Psoas muscle (tissue), 8 donors: Measurements from ENCODE around the gene LINGO3. TPM values are rescaled to one million over a fixed set of nuclear protein-coding genes. Genes with fewer than 3 reads are reported as not detected.

Source experiments
- ATAC-seq, 4 donors: fragments of 200-7000 bp; cut with Tn5 transposase; one replicate each; pipeline ENCODE4 v1.9.1; 2020; ENCODE audit warnings: moderate library complexity in 3 of 4, mild to moderate bottlenecking in 2 of 4
- DNase-seq, 2 donors: peaks; one replicate each; pipeline ENCODE4 v3.0.0-alpha.2; 2020
- H3K27ac ChIP-seq: fragments of 200-600 bp; one replicate; pipeline ENCODE4 v1.8.0; 2022
- H3K27me3 ChIP-seq, 3 donors: fragments of 200-600 bp in 1 of 3; one replicate each; pipeline versions ENCODE4 v1.6.1 to v1.8.0; 2013 to 2022; ENCODE audit warnings: low read length in 2 of 3, mild to moderate bottlenecking in 2 of 3, moderate library complexity in 1 of 3; ENCODE audit not compliant: insufficient read depth in 3 of 3
- H3K36me3 ChIP-seq, 2 donors: fragments of 200-600 bp in 1 of 2; one replicate each; pipeline versions ENCODE4 v1.6.1 to v1.8.0; 2013 to 2022; ENCODE audit warnings: low read depth in 1 of 2, mild to moderate bottlenecking in 1 of 2, moderate library complexity in 1 of 2; ENCODE audit not compliant: insufficient read depth in 1 of 2
- H3K4me1 ChIP-seq: fragments of 200-600 bp; one replicate; pipeline ENCODE4 v1.8.0; 2022
- H3K4me3 ChIP-seq: fragments of 200-600 bp; one replicate; pipeline ENCODE4 v1.8.0; 2022; ENCODE audit warnings: mild to moderate bottlenecking
- H3K9me3 ChIP-seq: fragments of 200-600 bp; one replicate; pipeline ENCODE4 v1.8.0; 2022
- WGBS, 3 donors: extraction: QIAGEN DNeasy Blood & Tissue Kit; methylation state at CpG; one replicate each; pipeline versions ENCODE4 v1.1.6 to v1.1.7; 2013; 5-methylcytosine and 5-hydroxymethylcytosine counted together
- intact Hi-C, 2 donors: fragments of 100-400 bp; cut with DNase I; formaldehyde crosslinking; loops; one replicate each; pipeline versions ENCODE4 v1.11.0 to v1.14.2; 2022
- polyA plus RNA-seq, 3 donors: library from polyadenylated mRNA; stranded (reverse); fragments of 200-250 nt; gene quantifications; one replicate each; pipeline ENCODE4 v1.2.3, GENCODE V29; 2013
- total RNA-seq, 4 donors: library from RNA; stranded (reverse); fragmentation: NEBNext Ultra II Directional in 2 of 4; extraction: Animal tissue kit (Norgen Biotek cat#: 25700) in 2 of 4; gene quantifications; one replicate each; pipeline versions ENCODE4 v1.2.1 to v1.2.4, GENCODE V29; 2021 to 2023
- TF ChIP-seq, protein P1 (sequence below): fragments of 200-600 bp; IDR thresholded peaks from one replicate; pipeline ENCODE4 v1.8.0; 2022; ENCODE audit warnings: antibody characterized with exemption
- donor health status: healthy with polysubstance abuse.
- donor health status: DM: no; HTN: no; CAD: no; lungs with moderate emphysema.
- donor health status: Bipolar disorder and iron deficiency.
- donor health status: healthy.
- donor health status: DM: yes; HTN: yes; CAD: no.
- donor health status: DM: no; HTN: no; CAD: no.
- donor health status: DM: no; HTN: no; CAD: no.
- donor health status: DM: yes; HTN: yes; CAD: no.

The LINGO3 gene
- total and polyA plus RNA-seq, 7 donors = 0.04 TPM; not detected in 6

DNA sequence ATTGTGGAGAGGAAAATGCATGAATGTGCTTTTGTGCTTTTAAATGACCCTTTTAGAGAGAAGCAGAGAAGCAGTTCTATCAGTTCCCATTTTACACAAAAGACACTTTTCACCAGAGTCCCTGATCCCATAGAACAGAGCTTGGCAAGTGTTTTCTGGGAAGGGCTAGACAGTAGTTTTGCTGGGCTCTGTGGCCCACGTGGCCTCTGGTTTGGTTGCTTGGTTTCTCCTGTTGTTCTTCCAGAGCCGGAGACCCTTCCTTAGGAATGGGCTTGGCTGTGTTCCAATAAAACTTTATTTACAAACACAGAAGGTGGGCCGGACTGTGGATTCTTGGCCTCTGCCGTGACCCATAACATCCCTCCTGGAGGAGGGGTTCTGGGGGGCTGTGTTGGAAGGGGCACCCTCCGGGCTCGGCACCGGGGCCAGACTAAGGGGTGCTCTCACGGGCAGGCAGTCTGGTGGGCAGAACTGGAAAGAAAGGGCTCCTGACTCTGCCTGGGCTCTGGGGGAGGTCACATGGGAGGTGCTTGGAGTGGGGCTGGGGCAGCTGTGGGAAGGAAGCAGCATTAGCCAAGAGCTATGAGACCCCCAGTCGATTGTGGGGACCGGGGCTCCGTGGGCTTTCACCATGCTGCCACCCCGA lies 23.8 kb upstream of the LINGO3 start:
- H3K27ac ChIP-seq = peak overlapping the region; percentile 84

GRCh38 chr19:2330632-2331284 lies 22.8 kb upstream of the LINGO3 start:
- DNase-seq (peak; percentile 56 to 88), ATAC-seq (peak; percentile 83 to 86 (median 84))
- intact Hi-C loops = loop anchor here in 1 of 2 donors (5.0 kb wide), 1 partner anchor 57 kb away; no protein-coding TSS in a partner anchor
- H3K4me3 ChIP-seq = peak overlapping the region; percentile 93
- peaks cover 53% of the 10 kb centered on the region for H3K4me1 ChIP-seq
- TF ChIP-seq, protein P1, sequence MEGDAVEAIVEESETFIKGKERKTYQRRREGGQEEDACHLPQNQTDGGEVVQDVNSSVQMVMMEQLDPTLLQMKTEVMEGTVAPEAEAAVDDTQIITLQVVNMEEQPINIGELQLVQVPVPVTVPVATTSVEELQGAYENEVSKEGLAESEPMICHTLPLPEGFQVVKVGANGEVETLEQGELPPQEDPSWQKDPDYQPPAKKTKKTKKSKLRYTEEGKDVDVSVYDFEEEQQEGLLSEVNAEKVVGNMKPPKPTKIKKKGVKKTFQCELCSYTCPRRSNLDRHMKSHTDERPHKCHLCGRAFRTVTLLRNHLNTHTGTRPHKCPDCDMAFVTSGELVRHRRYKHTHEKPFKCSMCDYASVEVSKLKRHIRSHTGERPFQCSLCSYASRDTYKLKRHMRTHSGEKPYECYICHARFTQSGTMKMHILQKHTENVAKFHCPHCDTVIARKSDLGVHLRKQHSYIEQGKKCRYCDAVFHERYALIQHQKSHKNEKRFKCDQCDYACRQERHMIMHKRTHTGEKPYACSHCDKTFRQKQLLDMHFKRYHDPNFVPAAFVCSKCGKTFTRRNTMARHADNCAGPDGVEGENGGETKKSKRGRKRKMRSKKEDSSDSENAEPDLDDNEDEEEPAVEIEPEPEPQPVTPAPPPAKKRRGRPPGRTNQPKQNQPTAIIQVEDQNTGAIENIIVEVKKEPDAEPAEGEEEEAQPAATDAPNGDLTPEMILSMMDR = no peak
- H3K27me3 ChIP-seq = no peaks in the 10 kb centered on the region
- no peaks in the 10 kb centered on the region for H3K9me3 ChIP-seq
- H3K36me3 ChIP-seq = peaks cover 0 to 6% of the 10 kb centered on the region in 2 donors
- WGBS, 3 donors = 30 to 52% (median 34%) methylated on average over 20 of the region's 20 CpGs
- peak overlapping the region; percentile 84 for H3K27ac ChIP-seq

More for the DNA sequence above, 23.8 kb upstream of the LINGO3 start:
- DNase-seq = peak in 1 of 2 donors; percentile 51
- H3K4me3 ChIP-seq = peak overlapping the region; percentile 93
- no peak for ATAC-seq
- H3K36me3 ChIP-seq = peaks cover 0 to 4% of the 10 kb centered on the region in 2 donors
- intact Hi-C loops = loop anchor here in 1 of 2 donors (5.0 kb wide), 1 partner anchor 56 kb away; no protein-coding TSS in a partner anchor
- no peaks in the 10 kb centered on the region for H3K9me3 ChIP-seq
- no peaks in the 10 kb centered on the region for H3K27me3 ChIP-seq
- H3K4me1 ChIP-seq = peaks cover 53% of the 10 kb centered on the region
- WGBS, 3 donors = 64 to 72% (median 67%) methylated on average over 11 to 12 of the region's 12 CpGs
- TF ChIP-seq, protein P1 = no peak

- TF ChIP-seq, protein P1 = no peak
Measured at GRCh38 chr19:2330255-2330631, 22.3 kb upstream of the LINGO3 start.

DNA sequence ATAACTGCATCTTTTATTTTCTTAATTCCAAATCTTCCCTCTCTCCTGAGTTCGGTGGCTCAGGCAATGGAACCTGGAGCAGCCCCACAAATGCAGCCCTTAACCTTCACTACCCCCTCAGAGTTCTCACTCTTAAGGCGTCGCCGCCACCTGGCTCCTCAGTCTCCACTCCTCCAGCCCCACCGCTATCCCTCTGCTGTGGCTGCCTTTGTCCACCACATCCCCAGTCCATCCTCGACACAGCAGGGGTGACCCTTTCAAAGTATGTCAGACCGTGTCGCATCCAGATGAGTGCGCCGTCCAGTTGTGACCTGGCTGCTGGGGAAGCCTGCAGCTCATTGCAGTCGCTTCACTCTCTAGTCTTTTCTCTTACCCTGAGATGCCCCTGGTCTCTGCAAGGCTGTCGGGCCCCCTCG lies 21.6 kb upstream of the LINGO3 start:
- peak overlapping the region; percentile 93 for H3K4me3 ChIP-seq
- ATAC-seq (no peak), DNase-seq (no peak)
- H3K36me3 ChIP-seq = peaks cover 0 to 16% of the 10 kb centered on the region in 2 donors
- peaks cover 53% of the 10 kb centered on the region for H3K4me1 ChIP-seq
- peak overlapping the region; percentile 84 for H3K27ac ChIP-seq
- no peaks in the 10 kb centered on the region for H3K27me3 ChIP-seq
- WGBS, 3 donors = 35 to 54% (median 46%) methylated on average over 13 of the region's 13 CpGs
- H3K9me3 ChIP-seq = no peaks in the 10 kb centered on the region
- intact Hi-C loops = loop anchor here in 1 of 2 donors (5.0 kb wide), 1 partner anchor 92 kb away; the partner anchor contains the start of genes PLEKHJ1 and SF3A2
- TF ChIP-seq, protein P1 = no peak

More at GRCh38 chr19:2330255-2330631, 22.3 kb upstream of the LINGO3 start:
- Histone ChIP-seq H3K27me3 (no peaks in the 10 kb centered on the region), H3K36me3 (peaks cover 0 to 11% of the 10 kb centered on the region in 2 donors), H3K4me3 (peak overlapping the region; percentile 93), H3K27ac (peak overlapping the region; percentile 84), H3K4me1 (peaks cover 53% of the 10 kb centered on the region), H3K9me3 (no peaks in the 10 kb centered on the region)
- ATAC-seq = no peak
- DNase-seq = no peak
- 63 to 70% (median 67%) methylated on average over 10 of the region's 10 CpGs for WGBS, 3 donors
- intact Hi-C loops = loop anchor here in 1 of 2 donors (5.0 kb wide), 1 partner anchor 57 kb away; no protein-coding TSS in a partner anchor
